Activated CD8-positive, alpha-beta T cell treated with anti-CD3 and anti-CD28 coated beads for 36 hours (primary cell): ENCODE results near the gene ATXN2L. TPM values are rescaled to one million over a fixed set of nuclear protein-coding genes. Genes with fewer than 3 reads are reported as not detected.
"Not testable (repeated sequence)": the region's sequence is repeated elsewhere in the genome, so short reads cannot be mapped to it uniquely, and the experiment has no call there.

Source experiments
- ATAC-seq: fragments of 200-7000 bp; cut with Tn5 transposase; one replicate; pipeline ENCODE4 v1.10.0; 2021; ENCODE audit warnings: mild to moderate bottlenecking, moderate library complexity
- CTCF ChIA-PET: fragments of 350-600 bp; sonication (Branson Sonifier 250); formaldehyde crosslinking; loops from one replicate; lab custom pipeline; 2021; ENCODE audit warnings: antibody characterized with exemption; lab: Charles Lee
- POLR2A ChIA-PET: fragments of 350-600 bp; sonication (Branson Sonifier 250); formaldehyde crosslinking; loops from one replicate; lab custom pipeline; 2021; ENCODE audit warnings: antibody characterized with exemption; lab: Charles Lee
- DNase-seq: peaks from one replicate; pipeline ENCODE4 v3.0.0-alpha.2; 2020
- H3K27ac Mint-ChIP-seq: one replicate; pipeline ENCODE4 v1.8.0; 2021; ENCODE audit warnings: mild to moderate bottlenecking, mixed read lengths
- H3K27me3 Mint-ChIP-seq: one replicate; pipeline ENCODE4 v1.8.0; 2021; ENCODE audit warnings: mixed read lengths
- H3K36me3 Mint-ChIP-seq: one replicate; pipeline ENCODE4 v1.8.0; 2021; ENCODE audit warnings: low read depth, mixed read lengths
- H3K4me1 Mint-ChIP-seq: one replicate; pipeline ENCODE4 v1.8.0; 2021; ENCODE audit warnings: low read depth, mixed read lengths
- H3K4me3 Mint-ChIP-seq: one replicate; pipeline ENCODE4 v1.8.0; 2021; ENCODE audit warnings: mild to moderate bottlenecking, moderate library complexity, mixed read lengths
- H3K9me3 Mint-ChIP-seq: one replicate; pipeline ENCODE4 v1.8.0; 2021; ENCODE audit warnings: mixed read lengths
- intact Hi-C: fragments of 100-400 bp; cut with micrococcal nuclease; formaldehyde crosslinking; loops from one replicate; pipeline ENCODE4 v1.10.0; 2022
- total RNA-seq, 2 experiments: library from RNA; stranded (reverse); gene quantifications; one replicate each; pipeline ENCODE4 v1.2.3, GENCODE V29; 2021
- TF ChIP-seq, protein P1 (sequence below): fragments of 200-600 bp; IDR thresholded peaks from one replicate; pipeline ENCODE4 v1.8.0; 2022; ENCODE audit warnings: antibody characterized with exemption, mild to moderate bottlenecking

ATXN2L gene, protein sequence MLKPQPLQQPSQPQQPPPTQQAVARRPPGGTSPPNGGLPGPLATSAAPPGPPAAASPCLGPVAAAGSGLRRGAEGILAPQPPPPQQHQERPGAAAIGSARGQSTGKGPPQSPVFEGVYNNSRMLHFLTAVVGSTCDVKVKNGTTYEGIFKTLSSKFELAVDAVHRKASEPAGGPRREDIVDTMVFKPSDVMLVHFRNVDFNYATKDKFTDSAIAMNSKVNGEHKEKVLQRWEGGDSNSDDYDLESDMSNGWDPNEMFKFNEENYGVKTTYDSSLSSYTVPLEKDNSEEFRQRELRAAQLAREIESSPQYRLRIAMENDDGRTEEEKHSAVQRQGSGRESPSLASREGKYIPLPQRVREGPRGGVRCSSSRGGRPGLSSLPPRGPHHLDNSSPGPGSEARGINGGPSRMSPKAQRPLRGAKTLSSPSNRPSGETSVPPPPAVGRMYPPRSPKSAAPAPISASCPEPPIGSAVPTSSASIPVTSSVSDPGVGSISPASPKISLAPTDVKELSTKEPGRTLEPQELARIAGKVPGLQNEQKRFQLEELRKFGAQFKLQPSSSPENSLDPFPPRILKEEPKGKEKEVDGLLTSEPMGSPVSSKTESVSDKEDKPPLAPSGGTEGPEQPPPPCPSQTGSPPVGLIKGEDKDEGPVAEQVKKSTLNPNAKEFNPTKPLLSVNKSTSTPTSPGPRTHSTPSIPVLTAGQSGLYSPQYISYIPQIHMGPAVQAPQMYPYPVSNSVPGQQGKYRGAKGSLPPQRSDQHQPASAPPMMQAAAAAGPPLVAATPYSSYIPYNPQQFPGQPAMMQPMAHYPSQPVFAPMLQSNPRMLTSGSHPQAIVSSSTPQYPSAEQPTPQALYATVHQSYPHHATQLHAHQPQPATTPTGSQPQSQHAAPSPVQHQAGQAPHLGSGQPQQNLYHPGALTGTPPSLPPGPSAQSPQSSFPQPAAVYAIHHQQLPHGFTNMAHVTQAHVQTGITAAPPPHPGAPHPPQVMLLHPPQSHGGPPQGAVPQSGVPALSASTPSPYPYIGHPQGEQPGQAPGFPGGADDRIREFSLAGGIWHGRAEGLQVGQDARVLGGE
- total RNA-seq = 100 to 1,000 TPM; 322 to 333 TPM

DNA sequence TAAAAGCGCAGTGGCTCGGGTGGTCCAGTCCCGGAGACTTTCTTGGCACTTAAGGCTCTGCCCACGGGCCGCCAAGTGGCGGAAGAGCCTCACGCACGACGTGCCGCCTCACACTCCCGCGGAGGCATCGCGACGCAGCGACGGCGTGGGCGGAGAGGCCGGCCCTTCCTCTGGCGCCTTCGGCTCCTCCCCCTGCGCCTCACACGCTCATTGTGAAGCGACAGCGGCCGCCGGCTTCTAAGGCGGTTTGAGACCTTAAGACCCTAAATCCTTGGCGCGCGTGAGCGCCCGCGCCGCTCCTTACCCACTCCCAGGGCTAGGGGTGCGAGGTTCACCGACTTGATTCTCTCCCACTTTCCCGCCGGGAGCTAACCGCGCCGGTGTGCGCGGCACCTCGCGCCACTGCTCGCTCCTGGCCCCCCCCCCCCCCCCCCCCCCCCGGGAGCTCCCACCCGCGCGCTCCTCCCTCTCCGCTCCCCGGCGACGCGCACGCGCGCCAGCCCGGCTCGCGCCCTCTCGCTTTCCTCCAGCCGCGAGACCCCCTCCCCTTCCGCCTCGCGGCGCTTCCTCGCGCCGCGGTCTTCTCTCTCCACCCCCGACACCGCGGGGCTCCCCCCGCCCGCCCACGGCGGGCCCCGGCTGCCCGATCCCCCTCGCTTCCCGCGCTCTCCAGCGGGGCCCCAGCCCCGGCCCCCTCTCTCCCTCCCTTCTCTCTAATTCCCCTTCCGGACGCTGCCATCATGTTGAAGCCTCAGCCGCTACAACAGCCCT lies at the start of gene ATXN2L:
TSS of gene ATXN2L (plus strand) at position 480 of the 771 bp plus-strand sequence. CDS start at position 741, 261 bp downstream.
- CTCF ChIA-PET = interaction anchor here (1.0 to 1.8 kb wide), 2 partner anchors 24 to 40 kb away, joined by 3 to 4 read pairs; partner anchors contain the start of gene TUFM
- Mint-ChIP-seq H3K4me1 (peaks cover 47% of the 10 kb centered on the region), H3K27ac (peak within 1 kb of the TSS; percentile 100), H3K27me3 (no peaks in the 10 kb centered on the region), H3K4me3 (peak within 1 kb of the TSS; percentile 99), H3K9me3 (no peaks in the 10 kb centered on the region), H3K36me3 (peaks cover 61% of the 10 kb centered on the region)
- ATAC-seq (peak; percentile 49), DNase-seq (peak; percentile 98)
- TF ChIP-seq, protein P1, sequence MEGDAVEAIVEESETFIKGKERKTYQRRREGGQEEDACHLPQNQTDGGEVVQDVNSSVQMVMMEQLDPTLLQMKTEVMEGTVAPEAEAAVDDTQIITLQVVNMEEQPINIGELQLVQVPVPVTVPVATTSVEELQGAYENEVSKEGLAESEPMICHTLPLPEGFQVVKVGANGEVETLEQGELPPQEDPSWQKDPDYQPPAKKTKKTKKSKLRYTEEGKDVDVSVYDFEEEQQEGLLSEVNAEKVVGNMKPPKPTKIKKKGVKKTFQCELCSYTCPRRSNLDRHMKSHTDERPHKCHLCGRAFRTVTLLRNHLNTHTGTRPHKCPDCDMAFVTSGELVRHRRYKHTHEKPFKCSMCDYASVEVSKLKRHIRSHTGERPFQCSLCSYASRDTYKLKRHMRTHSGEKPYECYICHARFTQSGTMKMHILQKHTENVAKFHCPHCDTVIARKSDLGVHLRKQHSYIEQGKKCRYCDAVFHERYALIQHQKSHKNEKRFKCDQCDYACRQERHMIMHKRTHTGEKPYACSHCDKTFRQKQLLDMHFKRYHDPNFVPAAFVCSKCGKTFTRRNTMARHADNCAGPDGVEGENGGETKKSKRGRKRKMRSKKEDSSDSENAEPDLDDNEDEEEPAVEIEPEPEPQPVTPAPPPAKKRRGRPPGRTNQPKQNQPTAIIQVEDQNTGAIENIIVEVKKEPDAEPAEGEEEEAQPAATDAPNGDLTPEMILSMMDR = no peak
- intact Hi-C loops = loop anchor here (5.0 kb wide), 1 partner anchor 330 kb away; the partner anchor contains the start of genes APOBR and CLN3
- POLR2A ChIA-PET = interaction anchor here (0.6 to 20.4 kb wide), 22 partner anchors 8 to 282 kb away, joined by 3 to 485 read pairs (median 4); partner anchors contain the start of genes ATP2A1, NFATC2IP, RABEP2 and SGF29

DNA sequence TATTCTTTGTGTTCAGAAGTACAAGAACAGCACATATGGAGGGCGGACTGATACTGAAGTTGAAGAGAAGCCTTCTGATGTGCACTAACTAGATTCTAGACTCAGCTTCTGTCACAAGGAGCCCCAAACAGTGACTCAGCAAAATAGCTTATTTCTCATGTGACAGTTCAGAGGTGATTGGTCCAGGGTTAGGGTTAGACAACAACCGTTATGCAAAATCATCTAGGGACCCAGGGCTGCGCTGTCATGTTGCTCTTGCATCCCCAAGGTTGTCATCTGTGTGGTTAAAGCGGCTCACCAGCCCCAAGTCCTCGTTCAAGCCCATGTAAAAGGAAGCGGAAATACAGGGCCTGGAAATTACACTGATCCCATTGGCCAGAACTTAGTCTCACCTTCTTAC lies 41.1 kb upstream of the ATXN2L start:
- H3K27me3 Mint-ChIP-seq, ATAC-seq, H3K27ac Mint-ChIP-seq, H3K4me1 Mint-ChIP-seq, POLR2A ChIA-PET, DNase-seq, H3K4me3 Mint-ChIP-seq, CTCF ChIA-PET, H3K36me3 Mint-ChIP-seq, intact Hi-C loops, H3K9me3 Mint-ChIP-seq: not testable (repeated sequence)

DNA sequence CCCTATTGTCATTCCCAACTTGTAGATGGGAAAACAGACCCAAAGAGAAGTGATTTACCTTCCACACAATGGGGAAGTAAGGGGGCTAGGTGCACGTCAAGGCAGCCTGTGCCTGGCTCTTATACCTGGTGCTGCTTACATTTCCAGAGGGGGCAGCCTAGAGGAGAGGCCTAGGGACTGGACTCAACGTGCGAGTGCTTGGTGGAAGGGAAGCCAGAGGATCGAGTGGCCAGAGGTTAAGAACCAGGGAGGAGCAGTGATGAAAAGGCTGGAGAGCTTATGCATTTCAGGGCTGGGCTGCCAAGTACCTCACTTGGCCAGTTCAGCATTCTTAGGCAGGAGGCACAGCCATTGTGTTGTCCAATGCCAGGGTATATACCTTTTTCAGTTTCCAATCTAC lies 40.4 kb upstream of the ATXN2L start:
- H3K4me3 Mint-ChIP-seq, H3K9me3 Mint-ChIP-seq, POLR2A ChIA-PET, ATAC-seq, DNase-seq, H3K36me3 Mint-ChIP-seq, CTCF ChIA-PET, H3K27me3 Mint-ChIP-seq, H3K27ac Mint-ChIP-seq, H3K4me1 Mint-ChIP-seq, intact Hi-C loops: not testable (repeated sequence)

DNA sequence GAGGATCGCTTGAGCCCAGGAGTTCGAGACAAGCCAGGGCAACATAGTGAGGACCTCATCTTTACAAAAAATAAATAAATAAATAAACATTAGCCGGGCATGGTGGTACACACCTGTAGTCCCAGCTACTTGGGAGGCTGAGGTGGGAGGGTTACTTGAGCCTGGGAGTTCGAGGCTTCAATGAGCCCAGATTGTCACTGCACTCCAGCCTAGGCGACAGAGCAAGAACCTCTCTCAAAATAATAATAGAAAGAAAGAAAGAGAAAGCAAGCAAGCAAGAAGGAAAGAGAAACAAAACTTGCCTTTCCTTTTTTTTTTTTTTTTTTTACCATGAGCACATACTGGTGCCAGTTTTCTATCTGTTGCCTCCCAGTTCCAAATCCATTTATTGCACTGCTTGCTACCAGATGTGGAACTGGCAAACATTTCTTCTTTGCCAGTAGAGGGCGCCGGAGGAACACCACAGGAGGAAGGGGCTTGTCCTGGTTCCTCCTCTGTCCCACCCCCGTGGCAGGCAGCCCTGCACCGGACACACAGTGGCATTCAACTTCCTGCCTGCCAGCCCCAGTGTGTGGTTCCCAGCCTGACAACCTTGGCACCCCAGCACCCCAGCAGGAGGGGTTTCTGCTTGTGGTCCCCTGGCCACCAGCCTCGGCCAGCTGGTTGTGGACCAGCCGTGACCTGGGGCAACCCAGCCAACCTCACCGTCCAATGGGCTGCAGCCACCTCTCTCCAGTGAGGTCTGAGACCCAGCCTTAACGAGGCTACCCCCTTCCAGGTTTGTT lies 20.4 kb upstream of the ATXN2L start:
- DNase-seq (peak; percentile 73), ATAC-seq (peak; percentile 88)
- H3K9me3 Mint-ChIP-seq, H3K27me3 Mint-ChIP-seq, intact Hi-C loops, CTCF ChIA-PET, POLR2A ChIA-PET, H3K4me1 Mint-ChIP-seq, H3K36me3 Mint-ChIP-seq: not testable (repeated sequence)
- H3K4me3 Mint-ChIP-seq = peak overlapping the region; percentile 64
- peak overlapping the region; percentile 75 for H3K27ac Mint-ChIP-seq

DNA sequence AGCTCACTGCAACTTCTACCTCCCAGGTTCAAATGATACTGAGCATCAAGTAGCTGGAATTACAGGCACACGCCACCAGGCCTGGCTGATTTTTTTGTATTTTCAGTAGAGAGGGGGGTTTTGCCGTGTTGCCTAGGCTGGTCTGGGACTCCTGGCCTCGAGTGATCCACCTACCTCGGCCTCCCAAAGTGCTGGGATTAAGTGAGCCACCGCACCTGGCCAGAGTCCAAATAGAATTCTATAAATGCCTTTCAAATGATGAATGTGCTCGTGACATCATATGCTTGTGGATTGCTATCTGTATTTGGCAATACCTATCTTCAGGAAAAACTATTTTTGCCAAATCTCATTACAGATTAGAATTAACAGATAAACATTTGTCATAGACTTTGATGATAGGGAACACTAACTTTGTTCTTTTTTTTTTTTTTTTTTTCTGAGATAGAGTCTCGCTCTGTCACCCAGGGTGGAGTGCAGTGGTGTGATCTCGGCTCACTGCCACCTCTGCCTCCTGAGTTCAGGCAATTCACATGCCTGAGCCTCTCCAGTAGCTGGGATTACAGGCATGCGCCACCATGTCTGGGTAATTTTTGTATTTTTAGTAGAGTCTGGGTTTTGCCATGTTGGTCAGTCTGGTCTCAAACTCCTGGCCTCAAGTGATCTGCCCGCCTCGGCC lies 15.2 kb upstream of the ATXN2L start:
- POLR2A ChIA-PET, intact Hi-C loops, H3K4me3 Mint-ChIP-seq, H3K36me3 Mint-ChIP-seq, H3K27ac Mint-ChIP-seq, H3K9me3 Mint-ChIP-seq, H3K27me3 Mint-ChIP-seq, CTCF ChIA-PET, DNase-seq, H3K4me1 Mint-ChIP-seq, ATAC-seq: not testable (repeated sequence)
